GM21737 (cell line): Measurements from ENCODE around the gene TTC31.

Experiments used
- ATAC-seq: cut with Tn5 transposase; IDR thresholded peaks from one replicate; pipeline ENCODE4 v1.9.1; 2021; ENCODE audit warnings: mild to moderate bottlenecking, moderate library complexity; ENCODE audit not compliant: unreplicated experiment

Gene TTC31

GRCh38 chr2:74524955-74525716 lies 42.3 kb downstream of the TTC31 start:
- ATAC-seq = no peak

DNA sequence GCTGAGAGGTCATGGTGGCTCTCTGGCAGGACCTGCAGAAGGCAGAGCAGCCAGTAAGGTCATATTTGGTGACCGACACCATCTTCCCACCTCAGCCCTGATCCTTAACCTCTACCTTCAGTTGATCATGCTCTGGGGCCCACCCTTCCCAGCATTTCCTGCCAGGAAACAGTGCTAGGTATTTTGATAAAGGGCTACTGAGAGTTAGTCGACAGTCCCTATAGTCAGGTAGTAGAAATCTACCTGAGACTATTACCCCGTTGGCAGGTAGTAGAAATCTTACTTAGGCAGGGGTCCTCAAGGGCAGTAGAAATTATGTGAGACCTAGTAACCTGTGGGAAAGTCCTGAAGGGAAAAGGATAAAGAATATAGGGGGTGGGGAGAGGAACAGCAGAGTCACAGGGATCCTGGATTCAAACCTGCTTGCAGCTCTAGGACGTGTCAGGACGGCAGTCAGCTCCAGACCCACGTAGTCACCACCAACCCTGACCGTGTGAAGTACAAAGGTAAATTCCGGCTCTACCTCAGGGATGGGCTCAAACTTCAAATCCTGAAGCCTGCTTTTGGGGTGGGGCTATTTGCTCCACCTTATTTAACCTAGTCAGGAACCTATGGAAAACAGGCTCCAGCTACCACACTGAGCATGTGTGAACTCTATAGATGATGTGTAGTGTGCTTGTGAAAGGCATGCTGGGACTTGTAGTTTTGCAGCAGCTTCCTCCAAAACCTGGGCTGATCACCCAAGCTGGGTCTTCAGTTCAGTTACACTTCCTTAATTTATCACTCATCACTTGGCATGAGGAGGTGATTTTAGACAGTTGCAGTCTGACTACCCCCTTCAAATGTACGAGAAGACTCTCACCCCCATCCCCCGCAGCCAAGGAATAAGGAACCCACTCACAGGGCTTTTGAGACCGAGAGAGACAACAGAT lies 43.1 kb downstream of the TTC31 start, which contains the start of gene DQX1:
Gene DQX1, minus strand, starts transcription at position 515 of the 932 bp plus-strand sequence. Its CDS starts 502 bp downstream, at position 13.
- no peak for ATAC-seq

- ATAC-seq = no peak
Observed at GRCh38 chr2:74526649-74527230, 43.9 kb downstream of the TTC31 start.

DNA sequence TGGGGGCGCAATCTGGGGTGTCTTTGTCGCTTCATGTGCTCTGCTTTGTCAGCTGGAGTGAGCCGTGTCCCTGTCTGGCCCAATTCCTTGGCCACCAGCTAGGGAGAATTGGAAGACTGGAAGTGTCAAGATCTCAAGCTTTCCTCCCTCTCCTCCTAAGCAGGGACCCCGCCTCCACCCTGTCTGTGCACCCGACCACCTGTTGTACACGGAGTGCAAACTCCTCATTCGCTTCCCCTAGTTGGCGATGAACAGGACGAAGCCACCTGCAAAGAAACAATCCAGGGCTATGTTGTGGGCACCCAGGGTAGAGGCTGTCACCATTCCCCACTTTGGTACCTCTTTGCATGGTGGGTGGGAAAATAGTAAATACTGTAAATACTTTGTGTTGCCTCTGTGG lies 44.9 kb downstream of the TTC31 start:
- ATAC-seq = no peak

- ATAC-seq = peak; percentile 5
Observed at GRCh38 chr2:74528600-74529356, 45.9 kb downstream of the TTC31 start.

DNA sequence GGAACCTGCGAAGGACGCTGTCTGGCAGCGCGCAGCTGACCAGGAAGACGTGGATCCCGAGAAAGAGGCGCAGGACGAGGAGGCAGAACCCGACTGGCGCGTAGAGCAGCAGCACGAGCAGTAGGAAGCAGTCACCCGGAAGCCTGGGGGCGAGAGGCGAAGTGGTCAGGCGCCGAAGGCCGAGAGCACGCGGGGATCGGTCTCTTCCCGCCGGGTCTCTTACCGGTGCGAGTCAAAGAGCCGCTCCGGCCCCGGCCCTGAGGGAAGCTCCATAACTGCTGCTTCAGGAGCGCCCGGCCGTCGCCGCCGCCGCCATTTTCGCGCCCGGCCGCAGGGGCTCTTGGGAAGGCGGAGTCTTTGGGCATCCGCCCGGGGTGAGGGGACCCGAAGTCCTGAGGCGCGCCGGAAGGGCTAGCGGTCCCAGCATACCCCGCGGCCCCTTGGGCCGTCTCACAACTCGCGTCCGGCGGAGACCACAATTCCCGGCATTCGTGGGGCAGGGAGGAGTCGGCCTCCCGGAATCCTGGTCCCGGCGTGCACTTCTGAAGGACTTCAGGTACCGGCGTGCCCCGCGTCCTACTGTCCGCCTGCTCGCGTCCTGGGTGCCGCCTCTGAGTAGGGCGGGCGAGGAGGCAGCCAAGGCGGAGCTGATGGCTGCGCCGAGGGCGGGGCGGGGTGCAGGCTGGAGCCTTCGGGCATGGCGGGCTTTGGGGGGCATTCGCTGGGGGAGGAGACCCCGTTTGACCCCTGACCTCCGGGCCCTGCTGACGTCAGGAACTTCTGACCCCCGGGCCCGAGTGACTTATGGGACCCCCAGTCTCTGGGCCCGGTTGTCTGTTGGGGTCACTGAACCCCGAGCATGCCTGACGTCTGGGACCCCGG lies 46.7 kb downstream of the TTC31 start, which contains the start of the genes AUP1 and HTRA2:
Gene AUP1, minus strand, starts transcription at position 350 of the 882 bp plus-strand sequence. Its CDS starts 77 bp downstream, at position 273.
Gene HTRA2, plus strand, starts transcription at position 577 of the 882 bp plus-strand sequence. Its CDS starts 74 bp downstream, at position 651.
- ATAC-seq = peak; percentile 76

- ATAC-seq = peak; percentile 33
Observed at GRCh38 chr2:74530239-74531187, 47.6 kb downstream of the TTC31 start.

- ATAC-seq = no peak
Observed at GRCh38 chr2:74531666-74532065, 48.8 kb downstream of the TTC31 start.

DNA sequence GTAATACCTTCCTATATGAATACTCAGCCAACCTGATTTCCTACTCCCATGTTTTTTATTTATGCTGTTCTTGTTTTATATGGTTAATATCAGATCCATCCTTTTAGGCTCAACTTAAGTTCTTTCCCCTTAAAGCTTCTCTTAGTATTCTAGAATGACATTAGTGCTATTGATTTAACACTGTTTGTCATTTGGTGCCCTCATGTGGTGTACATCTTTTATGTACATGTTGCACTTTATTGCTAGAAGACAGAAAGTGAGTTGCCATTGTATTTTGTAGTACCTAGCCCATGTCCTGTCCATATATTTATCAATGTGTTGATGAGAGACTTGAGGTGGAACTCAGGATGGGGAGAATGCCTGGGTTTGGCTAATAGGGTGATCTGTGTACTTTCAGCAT lies 49.3 kb downstream of the TTC31 start:
- no peak for ATAC-seq

DNA sequence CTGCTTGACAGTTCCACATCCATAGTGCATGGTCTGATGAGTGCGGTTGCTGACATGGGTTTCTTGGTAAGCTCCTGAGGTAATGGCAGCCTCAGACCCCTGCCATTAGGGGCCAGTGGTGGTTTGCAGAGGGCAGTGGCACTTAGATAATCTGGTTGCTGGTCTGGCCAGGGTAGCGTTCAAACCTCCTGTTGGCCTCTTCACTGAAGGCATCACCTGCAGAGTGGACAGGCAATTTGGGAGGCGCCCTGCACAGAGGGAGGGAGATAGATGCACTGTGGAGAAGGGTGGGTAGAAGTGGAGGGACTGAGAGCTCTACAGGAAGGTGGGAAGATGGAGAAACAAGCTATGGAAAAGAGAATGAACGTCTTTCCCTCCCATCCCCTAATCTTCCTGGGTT lies 50.6 kb downstream of the TTC31 start:
- no peak for ATAC-seq

DNA sequence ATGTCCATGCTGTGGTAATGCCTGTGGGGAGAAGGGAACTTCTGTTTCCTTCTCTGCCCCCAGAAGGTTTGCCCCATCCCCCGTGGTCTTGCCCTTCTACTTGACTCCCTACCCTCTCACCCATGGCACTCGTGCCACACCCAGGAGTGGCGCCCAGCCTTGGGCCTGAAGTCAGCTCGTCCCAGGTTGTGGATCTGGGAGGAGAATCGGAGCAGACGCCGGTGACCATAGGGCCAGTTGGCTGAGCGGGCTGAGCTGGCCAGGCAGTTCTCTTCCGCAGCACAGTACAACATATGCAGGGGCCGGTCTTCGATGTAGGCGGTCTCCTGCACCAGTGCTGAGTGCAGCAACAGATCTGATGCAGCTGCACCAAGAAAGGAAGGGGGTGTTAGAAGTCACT lies 51.5 kb downstream of the TTC31 start:
- no peak for ATAC-seq

GRCh38 chr2:74535440-74535965 lies 52.6 kb downstream of the TTC31 start:
- no peak for ATAC-seq

GRCh38 chr2:74536166-74536950 lies 53.5 kb downstream of the TTC31 start:
- ATAC-seq = no peak

GRCh38 chr2:74537140-74537539 lies 54.3 kb downstream of the TTC31 start:
- no peak for ATAC-seq

DNA sequence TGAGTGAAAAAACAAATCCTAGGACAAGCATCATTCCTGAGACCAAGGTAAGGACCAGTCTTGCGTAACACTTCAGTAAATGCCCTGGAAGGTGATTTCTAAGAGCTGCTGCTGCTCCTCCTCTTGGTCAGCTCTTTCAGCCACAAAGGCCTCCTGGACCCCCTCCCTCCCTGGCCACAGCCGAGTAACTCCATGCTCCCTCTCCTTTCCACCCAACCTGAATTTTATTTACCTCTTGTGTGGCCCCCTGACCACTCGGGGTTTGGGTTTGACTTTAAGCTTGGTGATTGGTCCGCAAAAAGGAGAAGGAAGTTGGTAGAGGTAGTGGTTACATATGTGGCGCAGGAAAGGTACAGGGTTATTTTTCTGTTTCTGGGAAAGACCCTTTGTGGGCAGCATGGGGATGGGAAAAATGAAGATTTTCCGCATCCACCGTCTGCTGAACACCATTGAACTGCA lies 56.0 kb downstream of the TTC31 start:
- no peak for ATAC-seq

GRCh38 chr2:74540291-74540690 lies 57.4 kb downstream of the TTC31 start:
- no peak for ATAC-seq

GRCh38 chr2:74542978-74543377 lies 60.1 kb downstream of the TTC31 start:
- no peak for ATAC-seq
